HG03571 (cell line): ENCODE data around the gene PTPRT.

Source experiments
- ATAC-seq: cut with Tn5 transposase; IDR thresholded peaks from one replicate; pipeline ENCODE4 v1.9.1; 2021; ENCODE audit not compliant: unreplicated experiment

PTPRT gene

DNA sequence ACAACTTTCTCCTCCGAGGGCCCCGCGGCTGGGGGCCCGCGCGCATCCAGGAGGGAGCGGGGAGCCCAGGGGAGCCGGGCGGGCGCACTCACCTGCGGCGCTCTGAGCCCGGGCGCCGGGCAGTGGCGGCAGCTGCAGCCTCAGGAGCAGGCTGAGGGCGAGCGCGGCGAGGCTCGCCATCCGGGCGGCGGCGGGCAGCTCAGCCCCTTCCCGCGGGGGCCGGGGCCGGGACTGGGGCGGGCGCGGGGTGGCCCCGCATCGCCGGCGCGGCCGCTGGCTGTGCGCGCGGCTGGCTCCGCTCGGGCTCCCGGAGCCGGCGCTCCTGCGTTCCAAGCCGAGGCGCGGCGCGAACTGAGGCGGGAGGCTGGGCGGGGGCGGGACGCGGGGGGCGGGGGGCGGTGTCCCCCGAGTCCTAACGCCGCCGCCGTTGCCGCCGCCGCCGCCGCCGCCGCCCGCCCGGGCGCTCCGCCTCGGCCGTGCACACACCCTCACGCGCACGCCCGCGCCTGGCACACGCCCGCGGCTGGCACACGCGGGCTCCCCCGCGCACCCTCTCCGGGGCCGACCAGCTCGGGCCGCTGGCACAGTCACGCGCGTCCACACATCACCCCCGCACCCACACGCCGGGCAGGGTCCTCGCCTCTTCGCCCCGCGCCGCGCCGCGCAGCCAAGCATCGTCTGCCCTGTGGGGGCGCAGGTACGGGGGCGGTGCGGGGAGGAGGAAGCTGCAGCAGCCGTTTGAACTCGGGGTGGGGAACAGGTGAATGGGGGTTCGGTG lies at the start of gene PTPRT:
PTPRT (minus strand) TSS at position 353 of the 778 bp plus-strand sequence; CDS start at position 180, 173 bp downstream.
- ATAC-seq: no peak

DNA sequence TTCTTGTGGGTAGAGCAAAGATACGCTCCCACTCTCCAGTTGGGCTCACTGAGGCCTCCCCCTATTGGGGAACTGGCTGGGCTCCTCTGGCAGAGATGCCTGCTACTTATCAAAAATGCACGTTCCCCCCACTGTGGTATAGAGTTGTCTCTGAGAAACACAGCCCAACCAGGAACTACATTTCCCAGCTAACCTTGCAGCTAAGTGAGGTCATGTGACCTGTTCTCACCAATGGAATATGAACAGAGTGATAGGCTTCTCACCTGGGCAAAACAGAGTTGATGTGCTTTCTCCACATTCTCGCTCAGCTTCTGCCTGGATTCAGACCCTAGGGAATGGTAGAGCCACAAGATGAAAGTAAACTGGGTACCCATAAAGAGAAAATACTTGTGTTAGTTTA lies 49.1 kb upstream of the PTPRT start:
- no peak for ATAC-seq

DNA sequence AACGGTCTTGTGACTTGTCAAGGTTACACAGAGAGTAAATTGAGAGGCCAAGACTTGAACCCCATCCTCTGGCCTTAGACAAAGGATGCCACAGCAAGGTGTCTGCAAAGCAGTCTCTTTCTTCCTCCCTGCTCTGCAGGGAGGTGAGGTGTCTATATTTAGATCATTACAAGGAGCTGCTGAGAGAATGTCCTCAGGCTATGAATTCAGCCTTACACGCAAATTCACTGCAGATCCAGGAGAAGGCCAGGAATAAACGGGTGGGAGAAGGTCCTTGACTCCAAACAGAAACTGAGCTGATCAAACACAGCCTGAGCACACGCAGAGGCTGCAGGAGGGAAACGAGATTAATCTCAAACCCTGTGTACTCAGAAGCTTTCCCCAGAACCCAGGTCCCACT lies 48.6 kb upstream of the PTPRT start:
- no peak for ATAC-seq

DNA sequence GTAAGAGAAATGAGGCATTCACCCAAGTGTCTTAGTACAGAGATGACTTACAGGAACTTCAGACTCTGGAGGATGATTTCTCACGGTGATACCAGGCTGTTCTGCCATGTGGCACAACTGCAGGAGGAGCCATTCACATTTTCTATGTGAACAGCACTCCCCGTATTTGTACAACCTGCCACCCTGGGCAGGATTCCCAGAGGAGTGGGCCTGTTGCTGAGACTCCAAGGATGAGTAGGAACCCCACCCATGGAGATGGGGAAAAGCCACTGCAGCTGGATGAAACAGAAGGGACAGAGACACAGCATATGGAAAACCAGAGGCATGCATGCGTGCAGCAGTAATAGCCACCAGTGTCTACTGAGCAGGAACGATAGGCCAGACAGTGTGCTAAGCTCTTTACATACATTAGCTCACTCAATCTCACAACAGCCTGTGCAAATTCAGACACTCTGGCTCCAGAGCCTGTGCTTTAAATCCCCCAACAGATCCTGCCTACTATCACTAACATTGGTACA lies 48.0 kb upstream of the PTPRT start:
- no peak for ATAC-seq

DNA sequence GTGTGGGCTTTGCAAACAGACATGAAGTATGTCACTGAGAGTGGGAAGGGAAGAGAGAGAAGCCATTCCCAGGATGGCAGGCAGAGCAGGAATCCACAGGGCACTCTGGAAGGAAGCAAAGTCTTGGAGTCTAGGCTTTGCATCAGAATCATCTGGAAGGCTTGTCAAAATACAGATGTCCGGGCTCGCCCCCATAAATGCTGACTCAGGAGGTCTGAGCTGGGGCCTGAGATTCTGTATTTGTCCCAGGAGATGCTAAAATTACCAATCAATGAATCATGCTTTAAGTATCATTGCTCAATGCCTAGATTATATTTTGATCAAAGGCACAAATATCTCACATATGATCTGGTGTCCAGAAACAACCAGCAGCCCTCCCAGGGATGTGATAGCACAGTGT lies 46.3 kb upstream of the PTPRT start:
- no peak for ATAC-seq

DNA sequence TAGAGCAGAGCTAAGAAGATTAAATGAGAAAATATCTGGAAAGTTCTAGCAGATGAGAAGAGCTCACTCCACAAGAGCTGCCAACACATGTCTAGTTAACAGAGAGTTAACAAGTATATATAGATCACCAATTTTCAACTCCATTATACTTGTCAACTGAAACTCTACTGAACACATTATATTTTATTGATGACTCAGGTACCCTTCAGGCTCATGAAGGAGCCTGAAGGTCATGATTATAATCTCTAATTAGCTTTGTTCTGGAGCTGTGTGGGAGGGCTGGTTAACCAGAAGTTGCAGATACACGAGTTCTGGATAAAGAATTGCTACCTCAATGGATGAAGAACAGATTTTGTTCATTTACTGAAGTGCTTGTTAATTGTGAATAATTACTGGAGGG lies 42.1 kb upstream of the PTPRT start:
- no peak for ATAC-seq

DNA sequence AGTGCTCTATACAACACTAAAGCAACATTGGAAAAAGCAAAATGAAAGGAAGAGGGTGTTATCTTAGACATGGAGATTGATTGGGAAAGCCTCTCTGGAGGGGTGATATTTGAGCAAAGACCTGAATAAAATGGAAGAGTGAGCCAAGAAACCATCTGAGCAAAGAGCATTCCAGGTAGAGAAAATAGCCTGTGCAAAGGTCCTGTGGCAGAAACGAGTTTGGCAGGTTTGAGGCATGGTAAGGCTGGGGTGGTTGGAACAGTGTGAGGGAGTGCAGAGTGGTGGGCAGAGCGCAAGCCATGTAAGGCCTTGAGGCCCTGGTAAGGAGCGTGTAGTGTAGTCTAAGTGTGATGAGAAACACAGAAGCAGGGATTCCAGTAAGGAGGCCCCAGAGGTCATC lies 40.0 kb upstream of the PTPRT start:
- ATAC-seq: no peak

DNA sequence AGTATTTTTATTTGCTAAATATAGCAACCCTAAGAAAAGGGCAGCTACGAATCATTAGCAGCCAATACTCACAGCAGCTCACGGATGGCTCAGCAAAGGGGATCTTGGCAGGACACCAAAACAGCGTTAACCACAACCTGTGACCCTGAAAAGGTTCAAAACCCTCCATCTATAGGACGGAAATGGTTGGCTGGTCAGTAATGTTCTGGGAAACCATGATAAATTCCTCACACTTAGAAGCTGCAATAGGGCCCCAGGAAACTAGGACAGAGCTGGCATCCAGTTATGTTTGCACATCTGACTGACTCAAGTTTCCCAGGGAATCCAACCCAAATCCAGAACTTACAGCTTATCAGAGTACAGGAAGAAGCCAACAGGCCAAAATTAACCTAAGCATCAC lies 30.9 kb upstream of the PTPRT start:
- no peak for ATAC-seq

DNA sequence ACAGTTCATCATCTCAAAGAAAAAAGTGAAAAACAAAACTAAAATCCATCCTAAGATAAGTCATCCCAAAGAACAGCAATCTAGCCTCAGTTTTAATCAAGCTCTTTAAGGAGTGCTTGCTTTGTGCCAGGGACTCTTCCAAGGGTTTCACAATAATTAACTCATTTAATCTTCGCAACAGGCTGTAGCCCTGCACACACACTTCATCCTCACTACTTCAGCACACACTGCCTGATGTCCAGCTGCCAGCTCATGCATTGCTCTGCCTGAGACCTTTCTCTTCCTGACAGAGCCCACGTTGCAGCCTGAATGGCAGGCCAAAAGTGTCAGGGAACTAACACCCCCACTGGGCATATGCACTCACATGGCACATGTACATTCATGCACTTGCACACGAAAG lies 21.2 kb upstream of the PTPRT start:
- no peak for ATAC-seq

DNA sequence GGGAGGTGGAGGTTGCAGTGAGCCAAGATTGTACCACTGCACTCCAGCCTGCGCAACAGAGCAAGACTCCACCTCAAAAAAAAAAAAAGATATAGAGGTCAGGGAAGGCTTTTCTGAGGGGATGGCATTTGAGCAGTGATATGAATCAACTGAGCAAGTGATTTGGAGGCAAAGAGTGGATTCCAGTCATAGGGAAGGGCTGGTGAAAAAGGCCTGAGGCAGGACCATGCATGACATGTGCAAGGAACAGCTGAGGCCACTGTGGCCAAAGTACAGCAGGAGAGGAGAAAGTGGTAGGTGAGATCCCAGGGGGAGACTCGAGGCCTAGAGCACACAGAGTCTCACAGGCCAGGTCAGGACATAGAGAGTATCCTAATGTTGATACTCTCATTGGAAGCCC lies 20.1 kb upstream of the PTPRT start:
- no peak for ATAC-seq

DNA sequence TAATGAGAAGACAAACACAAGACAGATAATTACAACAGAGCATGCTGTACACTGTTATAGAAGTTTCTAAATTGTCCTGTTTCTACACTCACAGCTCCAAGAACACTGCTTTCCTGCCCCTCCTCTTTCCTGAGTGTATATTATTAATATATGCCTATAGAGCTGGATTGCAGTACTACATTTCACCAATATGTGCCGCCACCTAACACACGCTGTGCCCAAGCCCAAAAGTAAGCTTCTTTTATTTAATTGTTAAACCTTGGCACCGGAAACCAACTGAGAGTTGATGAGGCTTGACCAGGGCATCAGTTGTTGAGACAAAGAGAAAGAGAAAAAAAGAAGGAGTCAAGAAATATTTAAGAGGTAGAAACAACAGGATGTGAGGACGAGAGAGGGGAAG lies 16.0 kb upstream of the PTPRT start:
- no peak for ATAC-seq

DNA sequence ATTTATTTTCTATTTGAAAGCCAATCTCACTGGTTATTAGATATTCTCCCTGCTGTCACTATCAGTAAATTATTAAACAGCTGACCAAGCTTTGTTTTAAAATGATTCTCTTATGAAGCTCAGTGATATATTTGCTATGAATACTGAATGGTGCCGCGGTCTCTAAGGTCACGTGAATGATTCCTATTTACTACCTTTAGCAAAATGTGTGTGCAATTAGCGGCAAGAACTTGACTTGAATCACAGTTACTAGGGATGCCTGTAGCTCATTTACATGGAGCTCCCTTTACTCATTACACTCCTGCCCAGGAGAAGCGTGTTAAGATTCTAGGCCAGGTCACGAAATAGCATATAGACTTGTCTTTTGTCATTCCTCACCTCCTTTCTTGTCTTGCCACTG lies 12.4 kb upstream of the PTPRT start:
- ATAC-seq: no peak

DNA sequence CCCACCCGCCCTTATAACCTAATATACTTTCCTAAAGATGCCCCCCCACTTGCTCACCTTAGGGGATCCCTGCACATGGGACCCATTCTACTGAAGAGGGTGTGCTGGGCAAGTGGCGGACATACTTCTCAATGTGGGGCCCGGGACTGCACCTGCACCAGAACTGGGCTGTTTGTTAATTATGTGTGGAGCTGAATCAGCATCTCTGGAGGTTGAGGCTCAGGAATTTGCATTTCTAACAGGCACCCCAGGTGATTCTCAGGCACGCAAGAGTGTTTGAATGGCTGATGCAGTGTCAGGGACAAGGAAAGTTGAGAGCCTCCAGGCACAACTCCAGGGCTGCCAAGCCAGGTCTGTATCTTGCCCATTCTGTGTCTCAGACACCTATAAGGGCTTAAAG lies 8.9 kb upstream of the PTPRT start:
- no peak for ATAC-seq

DNA sequence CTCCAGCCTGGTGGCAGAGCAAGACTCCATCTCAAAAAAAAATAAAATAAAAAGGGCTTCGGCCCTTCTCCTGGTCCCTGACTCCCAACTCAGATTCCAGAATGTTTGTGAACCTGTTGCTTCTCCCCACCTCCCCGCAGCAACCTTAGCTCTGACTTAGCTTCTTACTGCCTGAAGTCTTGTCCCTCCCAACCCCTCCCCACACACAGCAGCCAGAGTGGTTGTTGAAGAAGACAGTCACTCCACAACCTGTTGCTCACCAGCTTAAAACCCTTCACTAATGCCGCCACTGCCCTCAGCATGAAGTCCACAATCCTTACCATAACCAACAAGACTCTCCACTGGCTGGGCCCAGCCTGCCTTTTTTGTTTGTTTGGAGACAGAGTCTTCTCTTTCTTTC lies 6.5 kb upstream of the PTPRT start:
- no peak for ATAC-seq

DNA sequence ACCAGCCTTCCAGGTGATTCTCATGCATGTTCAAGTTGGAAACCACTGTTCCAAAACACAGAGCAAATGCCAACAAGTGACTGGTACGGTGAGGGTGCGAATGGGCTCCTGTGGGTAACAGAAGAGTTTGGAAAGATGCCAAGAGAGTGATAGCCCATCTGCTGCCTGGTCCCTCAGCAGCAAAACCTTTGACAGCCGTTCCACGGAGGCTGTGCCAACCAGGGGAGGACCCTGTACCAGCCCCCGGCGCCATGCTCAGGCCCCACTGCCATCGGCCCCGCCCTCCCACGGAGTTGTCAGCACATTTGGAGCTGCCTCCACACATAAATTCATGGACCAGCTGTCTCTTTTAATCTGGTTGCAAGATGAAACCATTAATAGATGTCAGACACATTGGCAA lies 4.4 kb upstream of the PTPRT start:
- ATAC-seq: no peak

DNA sequence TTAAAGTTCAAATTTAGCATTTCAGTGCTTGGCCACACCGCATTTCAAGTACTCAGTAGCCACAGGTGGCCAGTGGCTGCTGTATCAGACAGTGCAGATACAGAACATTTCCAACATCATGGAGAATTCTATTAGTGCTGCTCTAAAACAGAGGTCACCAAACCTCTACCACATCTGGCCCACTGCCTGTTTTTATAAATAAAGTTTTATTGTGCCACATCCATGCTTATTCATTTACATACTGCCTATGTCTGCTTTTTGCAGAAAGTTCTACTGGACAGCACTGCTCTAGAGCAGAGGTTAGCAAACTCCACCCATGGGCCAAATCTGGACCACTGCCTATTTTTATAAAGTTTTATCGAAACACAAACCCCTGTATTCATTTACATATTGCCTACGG lies 3.7 kb upstream of the PTPRT start:
- ATAC-seq: no peak

DNA sequence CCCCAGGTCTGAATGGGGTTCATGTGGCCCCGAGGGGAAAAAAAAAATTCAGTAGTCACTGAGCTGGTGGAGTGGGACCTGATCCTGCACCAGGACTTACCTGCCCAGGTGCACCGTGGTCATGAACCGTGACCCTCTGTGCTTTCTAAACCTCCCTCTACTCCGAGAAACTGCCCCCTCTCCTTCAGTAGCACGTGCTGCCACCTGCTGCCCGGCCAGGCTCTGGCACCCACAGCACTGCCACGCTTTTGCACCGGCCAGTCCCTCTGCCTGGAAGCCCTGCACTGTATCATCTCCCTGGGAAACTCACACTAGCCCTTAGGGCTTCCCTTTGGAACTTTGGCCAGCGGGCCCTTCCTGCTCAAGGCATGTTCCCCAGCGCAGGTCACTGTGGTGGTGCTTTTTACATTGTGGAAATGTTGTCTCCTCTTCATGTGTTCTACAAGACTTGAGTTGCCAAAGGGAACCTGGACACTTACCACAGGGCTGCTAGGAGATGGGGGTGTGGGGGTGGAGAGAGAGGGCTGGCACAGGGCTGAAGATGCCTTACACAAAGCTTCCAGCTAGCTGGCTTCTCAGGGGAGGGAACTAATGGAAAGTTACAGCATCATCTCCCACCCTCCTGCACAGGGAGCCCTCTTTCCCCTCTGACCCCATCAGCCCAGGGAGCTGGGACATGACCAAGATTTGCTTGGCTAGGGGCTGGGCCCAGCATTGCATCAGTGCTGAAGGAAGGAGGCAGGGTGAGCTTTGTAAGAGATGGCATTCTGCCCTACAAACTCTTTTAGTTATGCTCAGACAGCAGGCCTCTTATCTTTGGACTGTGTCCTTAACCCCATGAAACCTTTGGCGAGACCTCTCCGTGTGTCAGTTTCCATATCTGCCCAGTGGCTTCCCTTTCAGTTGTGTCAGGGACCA lies 2.5 kb upstream of the PTPRT start:
- no peak for ATAC-seq

DNA sequence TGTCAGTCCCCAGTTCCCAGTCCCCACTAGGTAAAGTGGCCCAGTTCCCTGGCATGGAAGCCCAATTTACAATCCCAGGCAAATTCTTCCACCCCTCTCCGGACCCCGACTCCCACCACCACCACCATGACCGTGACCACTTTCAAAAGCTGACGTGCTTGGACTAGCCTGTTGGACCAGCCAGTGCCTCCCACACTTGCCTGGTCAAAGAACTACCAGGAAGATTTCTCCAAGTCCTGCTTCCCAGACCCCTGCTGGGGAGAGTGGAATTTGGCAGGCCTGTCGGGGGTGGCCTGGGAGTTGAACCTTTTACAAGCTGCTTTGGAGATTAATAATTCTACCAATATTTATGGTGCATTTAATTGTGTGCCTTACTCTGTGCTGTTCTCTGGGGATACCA lies 1.4 kb upstream of the PTPRT start:
- no peak for ATAC-seq

DNA sequence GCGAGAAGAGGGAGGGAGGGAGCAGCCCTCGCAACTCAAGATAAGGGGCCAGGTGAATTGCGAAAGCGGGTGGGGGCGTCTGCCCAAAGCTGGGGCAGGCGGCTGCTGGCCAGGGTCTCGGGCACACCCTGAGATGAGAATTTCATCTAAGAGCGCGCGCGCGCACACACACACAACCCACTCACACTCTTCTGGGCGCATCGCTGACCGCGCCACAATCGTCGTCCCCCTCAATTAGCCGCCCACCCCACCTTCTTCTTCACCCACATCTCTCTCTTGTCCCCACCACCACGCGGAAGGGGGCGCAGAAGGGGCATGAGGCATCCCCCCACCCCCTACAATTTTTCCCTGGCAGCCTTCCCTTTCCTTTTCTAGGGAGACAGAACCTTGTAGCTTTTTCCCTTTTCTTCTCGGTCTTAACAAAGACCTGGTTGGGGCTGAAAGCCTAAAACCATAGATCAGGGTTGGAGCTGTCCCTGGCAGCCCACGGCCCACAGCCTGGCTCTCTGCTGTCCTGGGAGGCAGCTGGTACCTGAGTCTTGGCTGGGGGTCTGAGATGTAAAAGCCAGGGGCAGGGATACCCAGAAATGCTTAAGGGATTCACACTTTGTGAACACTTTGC lies 737 bp upstream of the PTPRT start:
- no peak for ATAC-seq

DNA sequence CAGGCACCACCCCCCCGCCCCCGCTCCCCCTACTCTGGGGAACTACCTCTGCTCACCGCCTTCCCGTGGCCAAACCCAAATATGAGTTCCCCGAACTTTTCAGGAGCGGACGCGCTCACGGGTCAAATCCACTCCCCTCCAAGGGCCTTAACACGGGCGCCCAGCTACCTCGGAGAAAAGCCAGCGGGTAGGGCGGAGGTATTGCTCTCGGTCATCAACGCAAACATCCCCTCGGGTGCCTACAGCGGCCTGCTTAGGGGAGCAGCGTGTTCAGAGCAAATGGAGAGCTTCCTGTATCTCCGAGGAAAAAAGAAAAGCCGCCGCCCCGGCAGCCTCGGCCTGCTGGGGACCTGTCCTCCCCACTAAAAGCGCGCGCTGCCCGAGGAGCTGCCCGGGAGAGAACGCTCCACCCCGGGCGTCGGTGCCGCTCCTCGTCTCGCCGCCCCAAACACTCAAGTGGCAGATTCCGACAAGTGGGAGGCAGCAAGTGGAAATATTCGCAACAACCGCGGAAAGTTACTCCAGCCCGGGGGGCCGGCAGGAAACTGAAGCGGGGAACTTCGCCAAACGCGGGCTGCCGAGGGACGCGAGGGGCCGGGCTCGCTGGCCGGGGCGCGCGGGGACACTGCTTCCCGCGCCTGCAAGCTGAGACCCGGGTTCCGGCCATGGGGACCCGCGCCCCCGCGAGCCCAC lies 699 bp downstream of the PTPRT start:
- no peak for ATAC-seq

DNA sequence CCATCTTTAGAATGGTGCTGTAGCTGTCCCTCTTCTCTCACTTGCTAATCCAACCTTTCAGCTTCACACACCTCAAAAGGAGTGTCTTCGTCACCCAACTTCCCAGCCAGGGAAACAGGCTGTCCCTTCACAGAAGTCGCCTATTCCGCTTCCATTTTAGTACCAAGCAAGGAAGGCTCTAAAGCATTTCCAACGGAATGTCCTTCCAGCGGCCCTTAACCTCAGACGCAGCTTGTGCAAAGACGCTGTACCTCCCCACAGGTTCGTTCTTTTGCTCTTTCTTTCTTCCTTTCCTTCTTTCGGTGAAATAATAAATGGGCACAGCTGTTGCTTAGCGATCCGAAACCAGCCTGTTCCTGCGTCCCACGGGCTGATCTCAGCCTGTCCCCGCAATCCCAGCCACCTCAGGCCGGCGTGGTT lies 1.5 kb downstream of the PTPRT start:
- ATAC-seq: no peak
